ENCODE measurements around the gene NBL1.

The NBL1 gene

GRCh38 chr1:19703280-19703679 lies 59.2 kb downstream of the NBL1 start:
- no peak for DNase-seq (ENCODE audit: low spot score)

GRCh38 chr1:19704247-19705113 lies 60.4 kb downstream of the NBL1 start:
- DNase-seq (ENCODE audit: low spot score) = peak; percentile 83

- no peak for DNase-seq (ENCODE audit: low spot score)
Observed at GRCh38 chr1:19705464-19705863, 61.4 kb downstream of the NBL1 start.

- no peak for DNase-seq (ENCODE audit: low spot score)
Observed at GRCh38 chr1:19706136-19706535, 62.0 kb downstream of the NBL1 start.

Data from HuH-7 (cell line).